ENCODE measurements around the gene IL20RA.

GRCh38 chr6:137033828-137034227, 10.9 kb downstream of the IL20RA start:
- no peak for TF ChIP-seq CTCF (IDR thresholded peaks at IDR 0.05)
- no peak for TF ChIP-seq POLR2A (IDR thresholded peaks at IDR 0.05)
- TF ChIP-seq EP300 (IDR thresholded peaks at IDR 0.05), result no peak

Measured in ovary (tissue), 3 donors.